ENCODE data around the gene GALNT13.
A peak's percentile ranks its signal among the peaks of the same experiment; 100 is the strongest.

Gene GALNT13

DNA sequence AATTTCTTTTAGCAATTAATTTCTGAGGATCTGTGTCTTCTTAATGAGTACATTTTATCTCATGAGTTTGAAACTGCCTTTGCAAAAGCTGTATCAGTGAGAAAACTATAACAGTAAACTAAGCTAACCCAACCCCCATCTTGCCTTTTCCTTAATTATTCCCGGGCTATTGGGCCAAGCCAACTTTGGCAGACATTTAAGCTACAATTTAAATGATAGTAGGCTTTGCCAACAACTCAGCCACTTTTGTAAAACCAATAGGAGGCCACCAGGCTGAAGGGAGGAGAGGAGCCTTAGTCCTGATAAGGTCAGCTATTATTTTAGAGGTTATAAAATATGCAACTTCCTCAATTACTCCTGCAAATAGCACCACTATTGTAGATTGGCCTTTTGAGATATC, 608.8 kb downstream of the GALNT13 start:
- Histone ChIP-seq H3K4me3 (no peak overlapping the region), H3K4me2 (no peak overlapping the region), H3K9me3 (replicated peaks in 1 of 11) (no peaks in the 10 kb centered on the region), H3K27me3 (no peaks in the 10 kb centered on the region), H3K36me3 (no peaks in the 10 kb centered on the region), H3K9ac (no peak overlapping the region), H3K4me1 (peaks cover 0 to 19% (median 0%) of the 10 kb centered on the region in 10 experiments; a peak in 6 of 20 replicates), H3K27ac (no peak overlapping the region), H4K20me1 (no peaks in the 10 kb centered on the region)
- TF ChIP-seq Cebpa-rat (IDR thresholded peaks at IDR 0.05) = no peak

DNA sequence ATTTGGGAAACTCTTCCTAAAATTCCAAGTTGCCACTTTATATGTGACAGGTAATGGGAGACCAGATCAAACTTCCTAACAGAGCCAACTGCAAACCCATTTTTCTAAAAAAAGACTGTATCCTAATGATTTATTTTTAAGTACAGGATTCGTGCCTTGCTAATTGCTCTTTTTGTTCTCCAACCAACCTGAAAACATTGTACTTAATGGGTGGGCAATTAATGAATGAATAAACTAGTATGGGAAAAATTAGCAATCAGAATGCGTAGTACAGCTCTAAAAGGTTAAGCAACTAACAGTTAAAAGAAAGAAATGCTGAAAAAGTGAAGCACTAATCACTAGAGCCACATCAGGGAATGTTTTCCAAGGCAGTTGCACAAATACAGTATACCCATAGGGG, 609.6 kb downstream of the GALNT13 start:
- no peaks in the 10 kb centered on the region for H3K27me3 ChIP-seq
- peaks cover 0 to 27% (median 0%) of the 10 kb centered on the region in 10 experiments; a peak in 6 of 20 replicates for H3K4me1 ChIP-seq
- no peaks in the 10 kb centered on the region for H4K20me1 ChIP-seq
- no peak overlapping the region for H3K27ac ChIP-seq
- H3K4me2 ChIP-seq = no peak overlapping the region
- no peaks in the 10 kb centered on the region for H3K9me3 ChIP-seq (replicated peaks in 1 of 11)
- H3K9ac ChIP-seq = no peak overlapping the region
- H3K4me3 ChIP-seq = no peak overlapping the region
- no peaks in the 10 kb centered on the region for H3K36me3 ChIP-seq
- no peak for TF ChIP-seq Cebpa-rat (IDR thresholded peaks at IDR 0.05)

DNA sequence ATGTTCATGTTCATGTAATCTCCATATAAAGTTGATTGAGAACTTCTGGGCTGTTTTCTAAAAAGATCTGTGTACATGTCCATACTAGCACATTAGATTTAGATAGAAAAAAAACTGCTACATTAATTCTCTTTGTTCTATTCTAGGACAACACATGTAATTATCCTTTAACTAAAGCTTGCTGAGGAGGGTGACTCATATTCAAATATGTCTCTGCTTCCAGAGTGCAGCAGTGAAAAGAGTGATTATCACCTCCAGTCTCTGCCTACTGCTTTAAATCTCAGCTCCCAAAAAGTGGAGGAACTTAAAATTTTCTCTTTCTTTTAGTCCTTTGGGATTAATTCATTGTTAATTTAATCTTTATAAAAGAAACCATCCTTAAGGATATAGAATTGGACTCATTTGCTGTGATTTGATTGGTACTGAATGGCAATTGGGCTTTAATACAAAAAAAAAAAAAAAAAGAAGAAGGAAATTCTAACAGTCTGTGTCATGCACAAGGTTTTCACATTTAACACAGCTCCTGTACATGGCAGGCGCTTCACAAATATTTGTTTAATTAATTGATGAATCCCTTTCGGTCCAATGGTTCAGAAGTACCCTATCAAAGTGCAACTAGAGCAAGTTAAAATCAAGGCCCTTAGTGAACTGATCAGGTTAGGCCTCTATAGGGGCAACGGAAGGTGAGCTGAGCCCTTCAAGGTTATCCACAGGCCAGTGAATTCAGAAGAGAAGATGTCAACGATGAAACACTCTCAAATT, 612.8 kb downstream of the GALNT13 start:
- Histone ChIP-seq H3K9me3 (replicated peaks in 1 of 11) (no peaks in the 10 kb centered on the region), H4K20me1 (no peaks in the 10 kb centered on the region), H3K4me1 (peaks cover 0 to 36% (median 0%) of the 10 kb centered on the region in 10 experiments; a peak in 8 of 20 replicates), H3K4me3 (no peak overlapping the region), H3K27ac (no peak overlapping the region), H3K4me2 (peak overlapping the region in 3 of 11 experiments; percentile 6 to 43 (median 30); a peak in 4 of 22 replicates), H3K36me3 (no peaks in the 10 kb centered on the region), H3K9ac (no peak overlapping the region), H3K27me3 (no peaks in the 10 kb centered on the region)
- no peak for TF ChIP-seq Cebpa-rat (IDR thresholded peaks at IDR 0.05)

- no peak overlapping the region for H3K4me3 ChIP-seq
- H3K4me1 ChIP-seq = peaks cover 0 to 35% (median 0%) of the 10 kb centered on the region in 10 experiments; a peak in 8 of 20 replicates
- no peaks in the 10 kb centered on the region for H3K36me3 ChIP-seq
- H3K9me3 ChIP-seq (replicated peaks in 1 of 11) = no peaks in the 10 kb centered on the region
- no peak overlapping the region for H3K27ac ChIP-seq
- H4K20me1 ChIP-seq = no peaks in the 10 kb centered on the region; a peak in 1 of 22 replicates
- no peak overlapping the region for H3K4me2 ChIP-seq
- no peaks in the 10 kb centered on the region for H3K27me3 ChIP-seq
- no peak for TF ChIP-seq Cebpa-rat (IDR thresholded peaks at IDR 0.05)
- H3K9ac ChIP-seq = no peak overlapping the region
Measured at GRCh38 chr2:154488801-154489200, 617.1 kb downstream of the GALNT13 start.

GRCh38 chr2:154489266-154489858, 617.6 kb downstream of the GALNT13 start:
- no peak overlapping the region for H3K27ac ChIP-seq
- TF ChIP-seq Cebpa-rat (IDR thresholded peaks at IDR 0.05) = no peak

DNA sequence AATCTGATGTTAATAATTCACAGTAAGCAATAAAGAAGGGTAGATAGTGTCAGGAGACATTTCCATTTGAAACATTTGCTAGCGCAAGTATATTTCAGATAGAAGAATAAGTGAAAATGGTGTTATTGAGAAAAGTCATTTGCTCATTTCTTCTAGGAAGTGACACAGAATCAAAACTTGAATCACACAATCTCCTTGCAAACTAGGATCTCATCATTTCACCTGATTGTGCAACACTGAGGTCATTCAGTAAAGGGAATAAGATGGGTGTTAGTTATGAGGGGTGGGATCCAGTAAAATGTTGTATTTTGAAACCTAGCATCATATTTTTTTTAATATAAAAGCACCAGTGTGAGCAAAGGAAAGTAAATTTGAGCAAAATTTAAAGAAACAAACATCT, 618.8 kb downstream of the GALNT13 start:
- Histone ChIP-seq H3K36me3 (no peaks in the 10 kb centered on the region), H3K9ac (no peak overlapping the region), H4K20me1 (no peaks in the 10 kb centered on the region; a peak in 1 of 22 replicates), H3K27me3 (no peaks in the 10 kb centered on the region), H3K27ac (no peak overlapping the region), H3K4me1 (peaks cover 0 to 17% (median 0%) of the 10 kb centered on the region in 10 experiments; a peak in 8 of 20 replicates), H3K4me3 (no peak overlapping the region), H3K4me2 (no peak overlapping the region), H3K9me3 (replicated peaks in 1 of 11) (no peaks in the 10 kb centered on the region)
- no peak for TF ChIP-seq Cebpa-rat (IDR thresholded peaks at IDR 0.05)

More at GRCh38 chr2:154489266-154489858, 617.6 kb downstream of the GALNT13 start:
- H3K36me3 ChIP-seq = no peaks in the 10 kb centered on the region
- H3K4me3 ChIP-seq = no peak overlapping the region
- no peaks in the 10 kb centered on the region; a peak in 1 of 22 replicates for H4K20me1 ChIP-seq
- H3K4me2 ChIP-seq = no peak overlapping the region
- peaks cover 0 to 29% (median 0%) of the 10 kb centered on the region in 10 experiments; a peak in 8 of 20 replicates for H3K4me1 ChIP-seq
- H3K27me3 ChIP-seq = no peaks in the 10 kb centered on the region
- H3K9me3 ChIP-seq (replicated peaks in 1 of 11) = no peaks in the 10 kb centered on the region
- H3K9ac ChIP-seq = no peak overlapping the region

DNA sequence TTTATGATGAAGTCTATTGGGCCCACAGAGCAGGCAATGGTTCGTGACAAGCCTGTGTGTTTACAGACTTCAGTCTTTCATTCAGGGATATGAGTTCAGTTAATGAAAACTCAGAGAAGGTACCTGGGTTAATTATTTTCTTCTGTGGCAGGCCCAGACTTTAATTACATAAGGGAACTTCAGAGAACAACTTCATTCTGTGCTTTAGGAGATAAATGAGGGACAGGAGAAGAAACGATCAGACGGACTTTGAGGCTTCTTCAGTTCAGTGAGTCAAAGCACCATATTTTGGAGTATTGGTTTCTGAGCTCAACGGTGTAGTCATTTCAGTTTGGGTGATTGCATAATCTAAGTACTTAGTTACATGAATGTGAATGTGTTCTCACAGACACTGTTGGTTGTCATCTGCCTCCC, 623.7 kb downstream of the GALNT13 start:
- Histone ChIP-seq H3K27me3 (no peaks in the 10 kb centered on the region), H3K9ac (no peak overlapping the region), H4K20me1 (no peaks in the 10 kb centered on the region; a peak in 1 of 22 replicates), H3K4me3 (no peak overlapping the region), H3K4me2 (no peak overlapping the region), H3K27ac (no peak overlapping the region), H3K4me1 (no peaks in the 10 kb centered on the region), H3K36me3 (no peaks in the 10 kb centered on the region), H3K9me3 (replicated peaks in 1 of 11) (no peaks in the 10 kb centered on the region)
- TF ChIP-seq Cebpa-rat (IDR thresholded peaks at IDR 0.05) = no peak

GRCh38 chr2:154497019-154497418, 625.3 kb downstream of the GALNT13 start:
- Histone ChIP-seq H3K9me3 (replicated peaks in 1 of 11) (no peaks in the 10 kb centered on the region), H3K4me2 (no peak overlapping the region), H3K36me3 (no peaks in the 10 kb centered on the region), H3K4me3 (no peak overlapping the region), H3K27me3 (no peaks in the 10 kb centered on the region), H3K9ac (no peak overlapping the region), H3K4me1 (no peaks in the 10 kb centered on the region), H3K27ac (no peak overlapping the region), H4K20me1 (no peaks in the 10 kb centered on the region; a peak in 1 of 22 replicates)
- no peak for TF ChIP-seq Cebpa-rat (IDR thresholded peaks at IDR 0.05)

Measured in BLaER1 treated with 17β-estradiol and CSF1 and Interleukin-3, amounts not matched to agents 10 nM and 100 nM (cell line).